OCI-LY7 (cell line): ENCODE measurements around the gene KRTAP1-1. TPM values are rescaled to one million over a fixed set of nuclear protein-coding genes. Genes with fewer than 3 reads are reported as not detected.
"Not testable (repeated sequence)": the region's sequence is repeated elsewhere in the genome, so short reads cannot be mapped to it uniquely, and the experiment has no call there.

Experiments
- Bru-seq: library from RNA; stranded (reverse); fragments of 400-500 nt; gene quantifications from one replicate; lab custom pipeline; 2021; lab: Mats Ljungman, UMichigan
- BruChase-seq, 2 experiments: library from RNA; stranded (reverse); fragments of 400-500 nt; gene quantifications; one replicate each; lab custom pipeline; 2021; lab: Mats Ljungman, UMichigan
- BruUV-seq: library from RNA; stranded (reverse); fragments of 400-500 nt; replicated peaks from 2 replicates; lab custom pipeline; 2021; lab: Mats Ljungman, UMichigan
- CTCF ChIA-PET: fragments of 300-600 bp; sonication (Branson Sonifier 250); formaldehyde crosslinking; loops from one replicate; lab custom pipeline; 2022; ENCODE audit warnings: antibody characterized with exemption; ENCODE audit not compliant: unreplicated experiment; lab: Charles Lee
- POLR2A ChIA-PET: fragments of 300-600 bp; sonication (Branson Sonifier 250); formaldehyde crosslinking; loops from one replicate; lab custom pipeline; 2022; ENCODE audit warnings: antibody characterized with exemption; lab: Charles Lee
- DNase-seq: peaks from one replicate; pipeline ENCODE4 v3.0.0-alpha.2; 2015; ENCODE audit warnings: low spot score
- H2AFZ ChIP-seq: fragments of 200-600 bp; sonication (generic), shearing (Covaris generic); 2 replicates; pipeline ENCODE4 v1.6.1; 2014; ENCODE audit warnings: mild to moderate bottlenecking, antibody characterized with exemption, low read length, moderate library complexity
- H3K27ac ChIP-seq: fragments of 200-600 bp; sonication (generic); 2 replicates; pipeline ENCODE4 v1.5.1; 2014; ENCODE audit warnings: mixed run types, low read depth, mild to moderate bottlenecking, moderate library complexity, low read length, inconsistent platforms; ENCODE audit not compliant: poor library complexity, severe bottlenecking
- H3K36me3 ChIP-seq: fragments of 200-600 bp; sonication (generic); 2 replicates; pipeline ENCODE4 v1.6.1; 2014; ENCODE audit warnings: mild to moderate bottlenecking, antibody characterized with exemption, low read length, moderate library complexity, mixed read lengths; ENCODE audit not compliant: insufficient read depth
- H3K4me1 ChIP-seq: fragments of 200-600 bp; sonication (generic); 2 replicates; pipeline ENCODE4 v1.5.1; 2014; ENCODE audit warnings: mild to moderate bottlenecking, low read length; ENCODE audit not compliant: insufficient read depth, poor library complexity, severe bottlenecking
- H3K4me2 ChIP-seq: fragments of 200-600 bp; sonication (generic); 2 replicates; pipeline ENCODE4 v1.6.1; 2014; ENCODE audit warnings: mild to moderate bottlenecking, low read length
- H3K4me3 ChIP-seq: fragments of 200-600 bp; sonication (generic); 2 replicates; pipeline ENCODE4 v1.5.1; 2014; ENCODE audit warnings: mild to moderate bottlenecking, low read depth, low read length; ENCODE audit not compliant: poor library complexity, severe bottlenecking
- H3K79me2 ChIP-seq: fragments of 200-600 bp; sonication (generic); 2 replicates; pipeline ENCODE4 v1.6.1; 2016; ENCODE audit warnings: low read depth, mild to moderate bottlenecking, low read length, moderate library complexity, mixed read lengths; ENCODE audit not compliant: insufficient read depth
- H3K9me2 ChIP-seq: fragments of 200-600 bp; sonication (generic); 2 replicates; pipeline ENCODE4 v1.6.1; 2016; ENCODE audit warnings: mild to moderate bottlenecking, low read length, mixed read lengths; ENCODE audit not compliant: insufficient read depth
- H3K9me3 ChIP-seq: fragments of 200-600 bp; sonication (generic); 2 replicates; pipeline ENCODE4 v1.6.1; 2014; ENCODE audit warnings: mild to moderate bottlenecking, mixed run types, low read length, mixed read lengths
- H4K20me1 ChIP-seq: fragments of 200-600 bp; sonication (generic); 2 replicates; pipeline ENCODE4 v1.6.1; 2014; ENCODE audit warnings: mild to moderate bottlenecking, antibody characterized with exemption, low read length, moderate library complexity, mixed read lengths; ENCODE audit not compliant: insufficient read depth
- intact Hi-C: fragments of 100-400 bp; cut with micrococcal nuclease; formaldehyde crosslinking; loops from one replicate; pipeline ENCODE4 v1.10.0; 2022; ENCODE audit not compliant: unreplicated experiment
- long read RNA-seq: library from polyadenylated mRNA; stranded (forward); transcript quantifications from one replicate; pipeline ENCODE4 v2.0.0, GENCODE V29; 2022
- total RNA-seq, 2 experiments: library from RNA; depleted of rRNA in 1 of 2; stranded (reverse); fragments of >200 nt in 1 of 2; shearing (Covaris generic) in 1 of 2; gene quantifications; 2 replicates each; pipeline ENCODE4 v1.2.3, GENCODE V29; 2014 to 2022

The KRTAP1-1 gene, protein sequence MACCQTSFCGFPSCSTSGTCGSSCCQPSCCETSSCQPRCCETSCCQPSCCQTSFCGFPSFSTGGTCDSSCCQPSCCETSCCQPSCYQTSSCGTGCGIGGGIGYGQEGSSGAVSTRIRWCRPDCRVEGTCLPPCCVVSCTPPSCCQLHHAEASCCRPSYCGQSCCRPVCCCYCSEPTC
- total RNA-seq (2014; rRNA removed; shearing (Covaris generic)) (not detected in 2 replicates), total RNA-seq (2022) (not detected in 2 replicates), Bru-seq, nascent RNA (not detected), BruChase-seq, experiment 1, labeled RNA remaining after a 6-hour chase (not detected), BruChase-seq, experiment 2, labeled RNA remaining after a 2-hour chase (not detected)
- long read RNA-seq, result 0 reads

- H3K4me1 ChIP-seq, H3K36me3 ChIP-seq, DNase-seq, BruUV-seq, H3K4me2 ChIP-seq, H3K27ac ChIP-seq, H4K20me1 ChIP-seq, H3K9me2 ChIP-seq, H3K79me2 ChIP-seq, H3K4me3 ChIP-seq, H2AFZ ChIP-seq, intact Hi-C loops, H3K9me3 ChIP-seq, POLR2A ChIA-PET, CTCF ChIA-PET: not testable (repeated sequence)
These were observed at the start of gene KRTAP1-1 for GRCh38 chr17:41040783-41041571. Gene KRTAP1-1 (minus strand): TSS chr17:41041450. CDS start chr17:41041397, 53 bp downstream.

DNA sequence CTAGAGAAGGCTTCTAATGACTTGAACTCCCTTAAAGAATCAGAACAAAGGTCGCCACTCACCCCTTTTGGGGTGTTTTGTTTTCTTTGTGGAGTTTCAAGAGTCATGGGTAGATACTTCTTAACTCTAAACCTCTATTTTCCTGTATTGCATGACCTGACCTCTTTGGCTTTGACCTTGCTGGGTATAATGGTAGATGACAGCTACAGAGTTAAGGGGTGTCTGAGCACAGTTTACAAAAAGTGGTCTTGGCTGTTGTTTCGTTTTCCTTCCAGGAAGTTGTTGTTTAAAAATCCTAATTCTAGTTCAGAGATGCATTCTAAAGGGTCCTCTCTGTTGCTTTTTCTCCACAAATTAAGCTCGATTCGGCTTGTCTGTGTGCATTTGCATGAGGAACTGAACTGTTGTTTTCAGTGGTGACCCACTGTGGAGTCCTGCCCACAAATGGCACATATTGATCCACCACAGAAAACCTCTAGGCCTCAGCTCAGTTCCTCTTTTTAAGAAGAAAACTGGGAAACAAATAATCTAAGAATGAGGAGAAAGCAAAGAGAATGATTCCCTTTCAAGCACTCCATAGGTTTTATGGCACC lies 47.6 kb upstream of the KRTAP1-1 start:
- H3K36me3 ChIP-seq, DNase-seq, H3K79me2 ChIP-seq, H3K4me3 ChIP-seq, H3K27ac ChIP-seq, BruUV-seq, H3K4me1 ChIP-seq, H2AFZ ChIP-seq, intact Hi-C loops, H3K4me2 ChIP-seq, H4K20me1 ChIP-seq, H3K9me2 ChIP-seq, CTCF ChIA-PET, H3K9me3 ChIP-seq, POLR2A ChIA-PET: not testable (repeated sequence)

GRCh38 chr17:41084100-41084856 lies 43.0 kb upstream of the KRTAP1-1 start, which contains the start of gene KRTAP4-7:
Gene KRTAP4-7 (plus strand): TSS chr17:41084150. CDS start chr17:41084207, 57 bp downstream.
- H2AFZ ChIP-seq, H3K4me3 ChIP-seq, H3K27ac ChIP-seq, BruUV-seq, H3K9me3 ChIP-seq, DNase-seq, intact Hi-C loops, H3K79me2 ChIP-seq, H3K36me3 ChIP-seq, H3K4me2 ChIP-seq, H3K9me2 ChIP-seq, POLR2A ChIA-PET, H3K4me1 ChIP-seq, CTCF ChIA-PET, H4K20me1 ChIP-seq: not testable (repeated sequence)

DNA sequence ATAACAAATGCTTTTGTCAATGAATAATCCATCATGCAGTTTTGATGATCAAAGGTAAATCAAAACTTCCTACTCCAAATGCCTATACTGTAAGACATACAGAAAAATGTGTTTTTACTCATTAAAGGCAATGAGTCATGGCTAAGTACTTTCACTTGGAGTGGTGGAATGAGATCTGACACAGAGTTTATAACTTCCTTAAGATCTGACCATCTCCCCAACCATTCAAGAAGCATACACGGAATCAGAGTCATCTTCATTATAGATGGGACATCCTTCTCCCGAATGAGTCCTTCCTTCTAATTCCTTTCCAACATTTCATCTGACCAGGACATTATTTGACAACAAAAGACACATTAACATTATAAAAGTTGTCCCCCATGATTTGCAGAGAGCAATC lies 42.2 kb upstream of the KRTAP1-1 start:
- H4K20me1 ChIP-seq, BruUV-seq, H3K4me2 ChIP-seq, intact Hi-C loops, H3K79me2 ChIP-seq, DNase-seq, POLR2A ChIA-PET, H3K9me2 ChIP-seq, H2AFZ ChIP-seq, H3K4me3 ChIP-seq, CTCF ChIA-PET, H3K9me3 ChIP-seq, H3K27ac ChIP-seq, H3K36me3 ChIP-seq, H3K4me1 ChIP-seq: not testable (repeated sequence)
